SK-N-SH treated with all-trans-retinoic acid at 6 μM for 48 hours (cell line): ENCODE measurements around the gene STMN3.
"Not testable (repeated sequence)": the region's sequence is repeated elsewhere in the genome, so short reads cannot be mapped to it uniquely, and the experiment has no call there.

Experiments
- ATAC-seq: fragments of 200-7000 bp; cut with Tn5 transposase; 3 replicates; pipeline ENCODE4 v1.9.1; 2020; ENCODE audit warnings: mild to moderate bottlenecking, moderate library complexity
- ARNTL ChIP-seq: fragments of 450-650 bp; formaldehyde crosslinking; IDR thresholded peaks from 2 replicates; pipeline ENCODE4 v1.5.0; 2020; ENCODE audit warnings: low read depth, mild to moderate bottlenecking, moderate library complexity, borderline replicate concordance
- CSDC2 ChIP-seq: fragments of 250-450 bp; sonication (Bioruptor Pico); IDR thresholded peaks from 2 replicates; pipeline ENCODE4 v1.5.0; 2020; ENCODE audit warnings: mild to moderate bottlenecking, moderate library complexity
- OSR1 ChIP-seq: fragments of 250-450 bp; sonication (Bioruptor Pico); IDR thresholded peaks from 2 replicates; pipeline ENCODE4 v1.8.0; 2022; ENCODE audit warnings: moderate library complexity, mild to moderate bottlenecking, inconsistent platforms
- PPARA ChIP-seq: fragments of 250-450 bp; sonication (Bioruptor Pico); IDR thresholded peaks from 2 replicates; pipeline ENCODE4 v1.5.0; 2020; ENCODE audit warnings: mild to moderate bottlenecking, borderline replicate concordance
- ZFP3 ChIP-seq: fragments of 250-450 bp; sonication (Bioruptor Pico); IDR thresholded peaks from 2 replicates; pipeline ENCODE4 v1.5.0; 2020; ENCODE audit warnings: mild to moderate bottlenecking, moderate library complexity
- ZNF70 ChIP-seq: fragments of 450-650 bp; formaldehyde crosslinking; IDR thresholded peaks from 2 replicates; pipeline ENCODE4 v1.5.0; 2020; ENCODE audit warnings: mild to moderate bottlenecking, moderate library complexity
- ZNF8 ChIP-seq: fragments of 450-650 bp; formaldehyde crosslinking; IDR thresholded peaks from 2 replicates; pipeline ENCODE4 v1.5.0; 2020; ENCODE audit warnings: mild to moderate bottlenecking, moderate library complexity
- TF ChIP-seq, protein P1 (sequence below): fragments of 250-450 bp; sonication (Bioruptor Pico); IDR thresholded peaks from 2 replicates; pipeline ENCODE4 v1.5.1; 2020; ENCODE audit warnings: low read depth, mild to moderate bottlenecking, moderate library complexity
- TF ChIP-seq, protein P2 (sequence below): fragments of 250-450 bp; sonication (Bioruptor Pico); IDR thresholded peaks from 2 replicates; pipeline ENCODE4 v1.5.1; 2021; ENCODE audit warnings: mild to moderate bottlenecking, moderate library complexity
- TF ChIP-seq, protein P3 (sequence below): fragments of 250-450 bp; sonication (Bioruptor Pico); IDR thresholded peaks from 2 replicates; pipeline ENCODE4 v1.8.0; 2020; ENCODE audit warnings: mild to moderate bottlenecking, moderate library complexity, borderline replicate concordance
- TF ChIP-seq, protein P4 (sequence below): fragments of 250-450 bp; sonication (Bioruptor Pico); IDR thresholded peaks from 2 replicates; pipeline ENCODE4 v1.5.0; 2020; ENCODE audit warnings: mild to moderate bottlenecking, moderate library complexity
- TF ChIP-seq, protein P5 (sequence below): fragments of 250-450 bp; sonication (Bioruptor Pico); IDR thresholded peaks from 2 replicates; pipeline ENCODE4 v1.8.0; 2021; ENCODE audit warnings: low read depth, mild to moderate bottlenecking, moderate library complexity, borderline replicate concordance

The STMN3 gene

DNA sequence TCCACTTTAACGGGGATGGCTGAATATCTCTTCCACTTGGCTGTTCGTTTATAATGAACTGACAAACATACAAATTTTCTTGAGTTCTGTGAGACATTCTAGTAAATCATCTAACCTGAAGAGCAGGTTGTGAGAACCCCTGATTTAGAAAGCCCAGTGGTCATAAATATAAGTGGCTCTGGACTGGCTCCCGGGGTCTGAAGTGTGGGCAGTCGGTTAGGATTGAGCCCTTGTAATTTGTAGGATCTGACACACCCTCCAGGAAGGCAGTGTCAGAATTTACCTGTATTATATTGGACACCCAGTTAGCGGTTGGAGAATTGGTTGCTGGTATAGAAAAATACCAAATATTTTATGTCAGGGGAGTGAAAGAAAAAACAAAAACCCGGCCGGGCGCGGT, 19.5 kb downstream of the STMN3 start (continued):
- TF ChIP-seq OSR1 (CRISPR knock-in tag) = no peak
- TF ChIP-seq ZNF8 (CRISPR knock-in tag) = no peak
- TF ChIP-seq, protein P1, sequence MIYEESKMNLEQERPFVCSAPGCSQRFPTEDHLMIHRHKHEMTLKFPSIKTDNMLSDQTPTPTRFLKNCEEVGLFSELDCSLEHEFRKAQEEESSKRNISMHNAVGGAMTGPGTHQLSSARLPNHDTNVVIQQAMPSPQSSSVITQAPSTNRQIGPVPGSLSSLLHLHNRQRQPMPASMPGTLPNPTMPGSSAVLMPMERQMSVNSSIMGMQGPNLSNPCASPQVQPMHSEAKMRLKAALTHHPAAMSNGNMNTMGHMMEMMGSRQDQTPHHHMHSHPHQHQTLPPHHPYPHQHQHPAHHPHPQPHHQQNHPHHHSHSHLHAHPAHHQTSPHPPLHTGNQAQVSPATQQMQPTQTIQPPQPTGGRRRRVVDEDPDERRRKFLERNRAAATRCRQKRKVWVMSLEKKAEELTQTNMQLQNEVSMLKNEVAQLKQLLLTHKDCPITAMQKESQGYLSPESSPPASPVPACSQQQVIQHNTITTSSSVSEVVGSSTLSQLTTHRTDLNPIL (CRISPR knock-in tag) = no peak

DNA sequence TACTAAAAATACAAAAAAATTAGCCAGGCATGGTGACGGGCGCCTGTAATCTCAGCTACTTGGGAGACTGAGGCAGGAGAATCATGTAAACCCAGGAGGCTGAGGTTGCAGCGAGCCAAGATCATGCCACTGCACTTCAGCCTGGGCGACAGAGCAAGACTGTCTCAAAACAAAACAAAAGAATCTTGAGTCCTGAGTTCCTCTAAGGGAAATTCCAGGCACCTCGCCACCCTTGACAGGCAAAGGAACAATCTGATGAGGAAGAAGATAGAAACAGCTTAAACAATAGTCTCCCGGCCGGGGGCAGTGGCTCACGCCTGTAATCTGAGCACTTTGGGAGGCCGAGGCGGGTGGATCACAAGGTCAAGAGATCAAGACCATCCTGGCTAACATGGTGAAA, 21.8 kb downstream of the STMN3 start:
- ATAC-seq = not testable (repeated sequence)

DNA sequence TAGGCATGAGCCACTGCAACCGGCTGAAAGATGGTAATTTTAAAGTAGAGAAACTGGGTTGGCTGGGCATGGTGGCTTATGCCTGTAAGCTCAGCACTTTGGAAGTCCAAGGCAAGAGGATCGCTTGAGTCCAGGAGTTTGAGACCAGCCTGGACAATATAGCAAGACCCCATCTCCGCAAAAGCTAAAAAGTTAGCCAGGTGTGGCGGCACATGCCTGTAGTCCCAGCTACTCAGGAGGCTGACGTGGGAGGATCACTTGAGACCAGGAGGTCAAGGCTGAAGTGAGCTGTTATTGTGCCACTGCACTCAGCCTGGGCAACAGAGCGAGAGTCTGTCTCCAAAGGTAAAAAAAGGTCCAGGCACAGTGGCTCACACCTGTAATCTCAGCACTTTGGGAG, 22.3 kb downstream of the STMN3 start:
- not testable (repeated sequence) for ATAC-seq

DNA sequence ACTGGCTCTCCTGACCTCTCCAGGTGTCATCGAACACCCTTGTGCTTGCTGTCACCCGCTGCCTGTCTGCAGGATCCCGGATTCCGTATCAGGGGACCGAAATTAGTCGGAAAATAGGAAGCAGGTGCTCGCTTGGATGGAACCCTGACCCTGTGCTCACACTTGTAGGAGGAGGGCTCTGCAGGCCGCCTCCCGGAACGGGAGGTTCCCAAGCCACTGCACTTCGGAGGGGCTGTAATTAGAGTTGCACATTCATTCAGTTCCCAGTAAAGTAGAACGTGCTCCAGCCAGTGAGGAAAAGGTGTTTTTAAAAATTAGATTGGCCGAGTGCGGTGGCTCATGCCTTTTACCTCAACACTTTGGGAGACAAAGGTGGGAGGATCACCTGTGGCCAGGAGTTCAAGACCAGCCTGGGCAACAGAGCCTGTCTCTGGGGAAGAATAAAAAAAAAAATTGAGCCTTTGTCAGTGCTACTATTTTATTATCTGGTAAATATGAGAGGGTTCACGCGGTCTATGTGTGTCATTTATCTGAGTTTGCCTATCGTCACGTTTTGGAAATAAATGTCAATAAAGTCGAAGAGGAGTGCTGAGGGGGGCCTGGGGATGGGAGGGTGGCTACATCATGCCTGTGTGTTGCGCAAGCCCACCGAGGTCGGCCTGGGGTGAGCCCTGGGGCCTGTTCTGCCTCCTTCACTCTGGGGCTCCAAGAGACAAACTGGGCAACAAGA, 24.8 kb downstream of the STMN3 start:
- ATAC-seq = peak; percentile 88
- no peak for TF ChIP-seq ZNF70 (CRISPR knock-in tag)
- no peak for TF ChIP-seq ZFP3 (CRISPR knock-in tag)
- TF ChIP-seq, protein P2, sequence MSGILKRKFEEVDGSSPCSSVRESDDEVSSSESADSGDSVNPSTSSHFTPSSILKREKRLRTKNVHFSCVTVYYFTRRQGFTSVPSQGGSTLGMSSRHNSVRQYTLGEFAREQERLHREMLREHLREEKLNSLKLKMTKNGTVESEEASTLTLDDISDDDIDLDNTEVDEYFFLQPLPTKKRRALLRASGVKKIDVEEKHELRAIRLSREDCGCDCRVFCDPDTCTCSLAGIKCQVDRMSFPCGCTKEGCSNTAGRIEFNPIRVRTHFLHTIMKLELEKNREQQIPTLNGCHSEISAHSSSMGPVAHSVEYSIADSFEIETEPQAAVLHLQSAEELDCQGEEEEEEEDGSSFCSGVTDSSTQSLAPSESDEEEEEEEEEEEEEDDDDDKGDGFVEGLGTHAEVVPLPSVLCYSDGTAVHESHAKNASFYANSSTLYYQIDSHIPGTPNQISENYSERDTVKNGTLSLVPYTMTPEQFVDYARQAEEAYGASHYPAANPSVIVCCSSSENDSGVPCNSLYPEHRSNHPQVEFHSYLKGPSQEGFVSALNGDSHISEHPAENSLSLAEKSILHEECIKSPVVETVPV (CRISPR knock-in tag) = no peak
- no peak for TF ChIP-seq CSDC2 (CRISPR knock-in tag)
- TF ChIP-seq, protein P3, sequence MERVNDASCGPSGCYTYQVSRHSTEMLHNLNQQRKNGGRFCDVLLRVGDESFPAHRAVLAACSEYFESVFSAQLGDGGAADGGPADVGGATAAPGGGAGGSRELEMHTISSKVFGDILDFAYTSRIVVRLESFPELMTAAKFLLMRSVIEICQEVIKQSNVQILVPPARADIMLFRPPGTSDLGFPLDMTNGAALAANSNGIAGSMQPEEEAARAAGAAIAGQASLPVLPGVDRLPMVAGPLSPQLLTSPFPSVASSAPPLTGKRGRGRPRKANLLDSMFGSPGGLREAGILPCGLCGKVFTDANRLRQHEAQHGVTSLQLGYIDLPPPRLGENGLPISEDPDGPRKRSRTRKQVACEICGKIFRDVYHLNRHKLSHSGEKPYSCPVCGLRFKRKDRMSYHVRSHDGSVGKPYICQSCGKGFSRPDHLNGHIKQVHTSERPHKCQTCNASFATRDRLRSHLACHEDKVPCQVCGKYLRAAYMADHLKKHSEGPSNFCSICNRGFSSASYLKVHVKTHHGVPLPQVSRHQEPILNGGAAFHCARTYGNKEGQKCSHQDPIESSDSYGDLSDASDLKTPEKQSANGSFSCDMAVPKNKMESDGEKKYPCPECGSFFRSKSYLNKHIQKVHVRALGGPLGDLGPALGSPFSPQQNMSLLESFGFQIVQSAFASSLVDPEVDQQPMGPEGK (CRISPR knock-in tag) = no peak
- TF ChIP-seq, protein P4, sequence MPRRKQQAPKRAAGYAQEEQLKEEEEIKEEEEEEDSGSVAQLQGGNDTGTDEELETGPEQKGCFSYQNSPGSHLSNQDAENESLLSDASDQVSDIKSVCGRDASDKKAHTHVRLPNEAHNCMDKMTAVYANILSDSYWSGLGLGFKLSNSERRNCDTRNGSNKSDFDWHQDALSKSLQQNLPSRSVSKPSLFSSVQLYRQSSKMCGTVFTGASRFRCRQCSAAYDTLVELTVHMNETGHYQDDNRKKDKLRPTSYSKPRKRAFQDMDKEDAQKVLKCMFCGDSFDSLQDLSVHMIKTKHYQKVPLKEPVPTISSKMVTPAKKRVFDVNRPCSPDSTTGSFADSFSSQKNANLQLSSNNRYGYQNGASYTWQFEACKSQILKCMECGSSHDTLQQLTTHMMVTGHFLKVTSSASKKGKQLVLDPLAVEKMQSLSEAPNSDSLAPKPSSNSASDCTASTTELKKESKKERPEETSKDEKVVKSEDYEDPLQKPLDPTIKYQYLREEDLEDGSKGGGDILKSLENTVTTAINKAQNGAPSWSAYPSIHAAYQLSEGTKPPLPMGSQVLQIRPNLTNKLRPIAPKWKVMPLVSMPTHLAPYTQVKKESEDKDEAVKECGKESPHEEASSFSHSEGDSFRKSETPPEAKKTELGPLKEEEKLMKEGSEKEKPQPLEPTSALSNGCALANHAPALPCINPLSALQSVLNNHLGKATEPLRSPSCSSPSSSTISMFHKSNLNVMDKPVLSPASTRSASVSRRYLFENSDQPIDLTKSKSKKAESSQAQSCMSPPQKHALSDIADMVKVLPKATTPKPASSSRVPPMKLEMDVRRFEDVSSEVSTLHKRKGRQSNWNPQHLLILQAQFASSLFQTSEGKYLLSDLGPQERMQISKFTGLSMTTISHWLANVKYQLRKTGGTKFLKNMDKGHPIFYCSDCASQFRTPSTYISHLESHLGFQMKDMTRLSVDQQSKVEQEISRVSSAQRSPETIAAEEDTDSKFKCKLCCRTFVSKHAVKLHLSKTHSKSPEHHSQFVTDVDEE = no peak

DNA sequence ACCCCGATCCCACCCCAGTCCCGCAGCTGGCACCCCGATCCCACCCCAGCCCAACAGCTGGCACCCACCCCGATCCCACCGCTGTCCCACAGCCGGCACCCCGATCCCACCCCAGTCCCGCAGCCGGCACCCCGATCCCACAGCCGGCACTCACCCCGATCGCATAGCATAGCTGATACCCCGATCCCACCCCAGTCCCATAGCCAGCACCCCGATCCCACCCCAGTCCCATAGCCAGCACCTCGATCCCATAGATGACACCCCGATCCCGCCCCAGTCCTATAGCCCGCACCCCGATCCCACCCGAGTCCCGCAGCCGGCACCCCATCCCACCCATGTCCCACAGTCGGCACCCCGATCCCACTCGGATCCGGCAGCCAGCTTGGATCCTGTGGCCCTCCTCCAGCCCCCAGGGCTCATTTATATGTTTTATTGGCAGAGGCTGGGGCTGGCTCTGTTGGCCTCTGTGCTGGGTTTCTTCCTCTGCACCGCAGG, 25.4 kb downstream of the STMN3 start:
- ATAC-seq = peak; percentile 53
- TF ChIP-seq ZFP3 (CRISPR knock-in tag) = no peak
- no peak for TF ChIP-seq CSDC2 (CRISPR knock-in tag)
- TF ChIP-seq, protein P5, sequence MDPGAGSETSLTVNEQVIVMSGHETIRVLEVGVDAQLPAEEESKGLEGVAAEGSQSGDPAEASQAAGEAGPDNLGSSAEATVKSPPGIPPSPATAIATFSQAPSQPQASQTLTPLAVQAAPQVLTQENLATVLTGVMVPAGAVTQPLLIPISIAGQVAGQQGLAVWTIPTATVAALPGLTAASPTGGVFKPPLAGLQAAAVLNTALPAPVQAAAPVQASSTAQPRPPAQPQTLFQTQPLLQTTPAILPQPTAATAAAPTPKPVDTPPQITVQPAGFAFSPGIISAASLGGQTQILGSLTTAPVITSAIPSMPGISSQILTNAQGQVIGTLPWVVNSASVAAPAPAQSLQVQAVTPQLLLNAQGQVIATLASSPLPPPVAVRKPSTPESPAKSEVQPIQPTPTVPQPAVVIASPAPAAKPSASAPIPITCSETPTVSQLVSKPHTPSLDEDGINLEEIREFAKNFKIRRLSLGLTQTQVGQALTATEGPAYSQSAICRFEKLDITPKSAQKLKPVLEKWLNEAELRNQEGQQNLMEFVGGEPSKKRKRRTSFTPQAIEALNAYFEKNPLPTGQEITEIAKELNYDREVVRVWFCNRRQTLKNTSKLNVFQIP (CRISPR knock-in tag) = no peak
- TF ChIP-seq ARNTL = no peak
- no peak for TF ChIP-seq PPARA (CRISPR knock-in tag)
- TF ChIP-seq, protein P4 = no peak
- no peak for TF ChIP-seq ZNF8 (CRISPR knock-in tag)
- no peak for TF ChIP-seq ZNF70 (CRISPR knock-in tag)
- TF ChIP-seq, all 23 proteins: peak for 0
